CD1c-positive myeloid dendritic cell (primary cell): ENCODE data around the gene TGIF2.
"Not testable (repeated sequence)": the region's sequence is repeated elsewhere in the genome, so short reads cannot be mapped to it uniquely, and the experiment has no call there.

Experiments used
- DNase-seq: peaks from one replicate; pipeline ENCODE4 v3.0.0-alpha.2; 2016; ENCODE audit errors: extremely low spot score

TGIF2 gene

DNA sequence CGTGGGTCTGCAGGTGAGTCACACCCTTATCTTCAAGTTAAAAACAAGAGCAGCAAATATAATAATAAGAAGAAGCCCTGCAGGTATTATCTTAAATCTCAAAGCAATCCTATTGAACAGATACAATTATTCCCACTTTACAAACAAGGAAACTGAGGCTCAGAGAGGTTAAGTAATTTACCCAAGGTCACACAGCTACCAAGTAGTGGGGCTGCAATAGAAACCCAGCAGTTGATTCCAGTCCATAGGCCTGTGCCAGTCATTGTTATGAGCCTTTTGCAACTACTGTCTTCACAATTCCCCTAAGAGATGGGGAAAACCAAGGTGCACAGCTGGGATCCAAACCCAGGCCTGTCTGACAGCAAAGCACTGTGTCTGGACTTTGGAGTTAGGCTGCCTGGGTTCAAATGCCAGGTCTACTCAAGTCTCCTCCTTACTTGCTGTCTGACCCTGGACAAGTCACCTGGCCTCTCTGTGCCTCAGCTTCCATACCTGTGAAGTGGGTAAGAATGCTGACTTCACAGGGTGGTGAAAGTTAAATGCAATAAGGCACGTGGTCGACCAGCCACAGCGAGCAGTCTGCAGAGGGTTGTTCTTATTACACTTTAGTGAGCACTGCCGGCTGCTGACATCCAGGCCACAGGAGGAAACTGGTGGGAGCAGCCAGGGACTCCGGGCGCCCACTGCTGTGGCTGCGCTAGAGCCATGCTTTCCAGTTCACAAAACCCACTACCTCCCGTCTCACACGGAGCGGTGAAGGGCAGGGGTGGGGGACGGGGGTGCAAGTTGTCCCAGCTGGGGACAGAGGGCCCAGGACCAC lies 26.0 kb upstream of the TGIF2 start:
- no peak for DNase-seq

DNA sequence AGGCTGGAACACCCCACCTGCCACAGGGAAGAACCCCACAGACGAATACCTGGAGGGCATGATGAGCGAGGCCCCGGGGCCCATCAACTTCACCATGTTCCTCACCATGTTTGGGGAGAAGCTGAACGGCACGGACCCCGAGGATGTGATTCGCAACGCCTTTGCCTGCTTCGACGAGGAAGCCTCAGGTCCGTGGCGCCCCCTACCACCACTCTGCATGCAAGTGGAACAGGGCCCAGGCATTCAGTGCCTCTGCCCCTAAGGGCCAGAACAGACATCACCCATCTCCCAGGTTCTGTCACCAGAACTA lies 25.4 kb upstream of the TGIF2 start:
- DNase-seq: no peak

DNA sequence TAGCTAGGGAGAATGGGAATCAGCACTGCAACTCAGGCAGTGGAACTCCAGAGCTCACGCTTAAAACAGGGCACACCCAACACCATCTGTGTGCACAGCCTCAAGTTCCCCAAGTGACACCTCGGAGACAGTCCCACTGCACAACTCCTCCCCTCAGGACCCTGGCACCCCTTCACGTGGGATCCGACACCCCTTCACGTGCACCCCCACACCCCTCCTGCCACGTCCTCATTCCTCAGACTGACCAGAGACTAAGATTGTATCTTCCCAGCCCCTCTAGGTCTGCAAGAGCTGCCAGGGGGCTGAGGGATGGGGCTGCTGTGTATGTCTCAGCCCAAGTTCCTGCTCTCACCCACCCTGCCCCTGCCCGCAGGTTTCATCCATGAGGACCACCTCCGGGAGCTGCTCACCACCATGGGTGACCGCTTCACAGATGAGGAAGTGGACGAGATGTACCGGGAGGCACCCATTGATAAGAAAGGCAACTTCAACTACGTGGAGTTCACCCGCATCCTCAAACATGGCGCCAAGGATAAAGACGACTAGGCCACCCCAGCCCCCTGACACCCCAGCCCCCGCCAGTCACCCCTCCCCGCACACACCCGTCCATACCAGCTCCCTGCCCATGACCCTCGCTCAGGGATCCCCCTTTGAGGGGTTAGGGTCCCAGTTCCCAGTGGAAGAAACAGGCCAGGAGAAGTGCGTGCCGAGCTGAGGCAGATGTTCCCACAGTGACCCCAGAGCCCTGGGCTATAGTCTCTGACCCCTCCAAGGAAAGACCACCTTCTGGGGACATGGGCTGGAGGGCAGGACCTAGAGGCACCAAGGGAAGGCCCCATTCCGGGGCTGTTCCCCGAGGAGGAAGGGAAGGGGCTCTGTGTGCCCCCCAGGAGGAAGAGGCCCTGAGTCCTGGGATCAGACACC lies 24.4 kb upstream of the TGIF2 start:
- no peak for DNase-seq

GRCh38 chr20:36549628-36549941 lies 23.8 kb upstream of the TGIF2 start:
- DNase-seq: no peak

DNA sequence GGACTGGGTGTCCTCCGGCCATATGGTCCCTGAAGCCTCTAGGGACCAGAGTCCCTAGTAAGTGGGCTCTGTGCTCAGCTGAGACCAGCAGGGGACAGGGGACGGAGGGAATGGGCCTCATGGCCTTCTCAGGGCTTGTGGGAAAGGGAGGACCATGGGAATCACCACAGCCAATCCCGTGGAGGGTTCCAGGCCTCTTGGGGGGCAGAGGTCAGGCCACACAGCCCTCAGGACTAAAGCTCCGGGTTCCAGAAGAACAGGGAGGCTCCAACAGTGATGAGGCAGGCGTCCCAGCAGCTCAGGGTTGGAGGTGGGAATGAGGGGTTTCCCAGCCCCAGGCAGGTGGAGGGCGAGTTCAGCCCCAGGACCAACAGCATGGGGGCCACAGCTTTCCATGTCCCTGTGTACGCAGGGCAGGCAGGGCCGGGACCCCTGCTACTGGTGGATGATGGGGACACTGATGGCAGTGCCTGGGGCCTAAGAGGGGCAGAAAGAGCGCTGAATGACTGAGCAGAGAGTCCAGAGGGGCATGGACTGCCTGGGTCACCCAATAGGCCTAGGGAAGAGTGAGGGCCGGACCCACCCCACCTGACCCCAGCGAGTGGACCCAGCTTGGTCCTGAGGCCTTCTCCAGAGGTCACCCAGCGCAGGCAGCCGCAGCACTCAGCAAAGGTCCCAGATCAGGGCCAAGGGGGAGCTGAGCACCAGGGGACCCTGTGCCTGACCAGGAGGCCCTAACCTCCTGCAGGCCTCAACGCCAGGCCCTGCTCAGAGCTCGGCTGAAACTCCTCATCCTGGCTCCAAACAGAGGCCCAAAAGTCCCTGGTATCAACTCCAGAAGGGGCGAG lies 23.2 kb upstream of the TGIF2 start:
- no peak for DNase-seq

DNA sequence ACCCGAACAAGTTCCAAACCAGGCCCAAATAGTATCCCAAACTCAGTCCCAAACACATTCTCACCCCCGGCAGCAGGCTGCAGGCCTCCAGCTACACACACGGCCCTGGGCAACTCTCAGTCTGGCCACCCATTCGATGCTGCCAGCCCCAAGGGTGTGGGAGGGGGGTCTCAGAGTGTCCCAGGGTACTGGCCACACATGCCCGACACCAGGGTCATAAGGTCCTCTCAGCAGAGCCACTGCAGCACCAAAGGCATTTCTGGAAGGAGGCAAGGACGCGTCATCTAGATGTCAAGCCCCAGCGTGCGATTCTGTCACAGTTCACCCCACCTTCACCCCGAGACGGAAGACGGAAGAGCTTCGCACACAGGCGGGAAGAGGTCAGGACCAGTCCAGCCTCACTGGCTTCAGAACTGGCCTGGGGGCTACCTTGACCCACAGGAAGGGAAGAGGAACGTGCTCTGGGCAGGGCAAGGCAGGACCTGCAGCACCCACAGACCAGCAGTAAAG lies 22.6 kb upstream of the TGIF2 start:
- DNase-seq: no peak

GRCh38 chr20:36555248-36555647 lies 18.1 kb upstream of the TGIF2 start:
- no peak for DNase-seq

- DNase-seq: no peak
Observed at GRCh38 chr20:36562724-36563123, 10.7 kb upstream of the TGIF2 start.

DNA sequence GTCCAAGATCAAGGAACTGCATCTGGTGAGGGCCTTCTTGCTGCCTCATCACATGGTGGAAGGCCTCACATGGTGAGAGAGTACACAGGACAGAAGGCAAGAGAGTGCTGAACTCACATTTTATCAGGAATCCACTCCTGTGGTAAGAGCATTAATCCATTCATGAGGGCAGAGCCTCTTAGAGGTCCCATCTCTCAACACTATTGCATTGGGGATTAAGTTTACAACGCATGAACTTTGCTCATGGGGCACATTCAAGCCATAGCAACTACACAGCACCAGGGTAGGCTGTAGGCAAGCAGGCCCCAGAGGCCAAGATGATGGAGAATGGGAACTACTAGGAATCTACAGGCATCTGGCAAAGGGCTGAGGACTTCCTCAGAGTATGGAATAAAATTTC lies 10.0 kb upstream of the TGIF2 start:
- no peak for DNase-seq

- not testable (repeated sequence) for DNase-seq
Observed at GRCh38 chr20:36564078-36564725, 9.2 kb upstream of the TGIF2 start.

GRCh38 chr20:36564726-36565121 lies 8.7 kb upstream of the TGIF2 start:
- DNase-seq: not testable (repeated sequence)

DNA sequence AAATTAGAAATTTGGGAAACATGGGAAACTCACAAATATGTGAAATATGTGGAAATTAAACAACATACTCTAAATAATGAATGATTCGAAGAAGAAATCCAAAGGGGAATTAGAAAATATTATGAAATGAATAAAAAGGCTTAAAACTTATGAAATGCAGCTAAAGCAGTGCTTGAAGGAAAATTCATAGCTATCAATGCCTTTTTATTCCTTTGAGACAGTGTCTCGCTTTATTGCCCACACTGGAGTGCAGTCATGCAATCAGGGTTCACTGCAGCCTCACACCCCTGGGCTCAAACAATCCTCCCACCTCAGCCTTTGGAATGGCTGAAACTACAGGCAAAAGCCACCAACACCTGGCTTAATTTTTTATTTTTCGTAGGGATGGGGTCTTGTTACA lies 7.9 kb upstream of the TGIF2 start:
- no peak for DNase-seq

DNA sequence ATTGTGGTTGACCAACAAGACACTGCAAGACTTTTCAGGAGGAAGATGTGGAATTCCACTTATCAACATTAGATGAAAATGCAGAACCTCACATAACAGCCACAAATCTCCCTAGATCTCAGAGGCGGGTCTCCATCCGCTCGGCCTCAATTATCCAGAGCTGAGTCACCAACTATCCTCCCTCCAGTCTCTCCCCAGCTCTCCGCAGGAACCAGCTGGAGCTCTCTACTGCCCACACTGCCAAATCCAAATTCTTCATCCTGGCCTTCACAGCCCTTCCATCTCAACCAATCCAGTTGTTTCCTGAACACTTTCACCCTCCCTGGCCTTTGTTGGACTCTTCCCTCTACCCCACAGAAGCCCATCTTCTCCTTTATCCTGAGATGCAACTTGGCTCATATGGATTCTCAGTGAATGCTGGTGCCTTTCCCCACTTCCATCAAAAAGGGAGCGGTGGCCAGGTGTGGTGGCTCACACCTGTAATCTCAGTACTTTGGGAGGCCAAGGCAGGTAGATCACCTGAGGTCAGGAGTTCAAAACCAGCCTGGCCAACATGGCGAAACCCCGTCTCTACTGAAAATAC lies 3.5 kb upstream of the TGIF2 start:
- no peak for DNase-seq

GRCh38 chr20:36571564-36572504 lies 1.6 kb upstream of the TGIF2 start:
- no peak for DNase-seq

GRCh38 chr20:36572701-36573102 lies 695 bp upstream of the TGIF2 start:
- DNase-seq: peak; percentile 73

- DNase-seq: peak; percentile 85
Observed at GRCh38 chr20:36573798-36574365, 485 bp downstream of the TGIF2 start.

GRCh38 chr20:36574366-36575135 lies 1.2 kb downstream of the TGIF2 start:
- peak; percentile 66 for DNase-seq

- no peak for DNase-seq
Observed at GRCh38 chr20:36576081-36576445, 2.7 kb downstream of the TGIF2 start.
